Measurements from ENCODE around the gene FBXO17.

DNA sequence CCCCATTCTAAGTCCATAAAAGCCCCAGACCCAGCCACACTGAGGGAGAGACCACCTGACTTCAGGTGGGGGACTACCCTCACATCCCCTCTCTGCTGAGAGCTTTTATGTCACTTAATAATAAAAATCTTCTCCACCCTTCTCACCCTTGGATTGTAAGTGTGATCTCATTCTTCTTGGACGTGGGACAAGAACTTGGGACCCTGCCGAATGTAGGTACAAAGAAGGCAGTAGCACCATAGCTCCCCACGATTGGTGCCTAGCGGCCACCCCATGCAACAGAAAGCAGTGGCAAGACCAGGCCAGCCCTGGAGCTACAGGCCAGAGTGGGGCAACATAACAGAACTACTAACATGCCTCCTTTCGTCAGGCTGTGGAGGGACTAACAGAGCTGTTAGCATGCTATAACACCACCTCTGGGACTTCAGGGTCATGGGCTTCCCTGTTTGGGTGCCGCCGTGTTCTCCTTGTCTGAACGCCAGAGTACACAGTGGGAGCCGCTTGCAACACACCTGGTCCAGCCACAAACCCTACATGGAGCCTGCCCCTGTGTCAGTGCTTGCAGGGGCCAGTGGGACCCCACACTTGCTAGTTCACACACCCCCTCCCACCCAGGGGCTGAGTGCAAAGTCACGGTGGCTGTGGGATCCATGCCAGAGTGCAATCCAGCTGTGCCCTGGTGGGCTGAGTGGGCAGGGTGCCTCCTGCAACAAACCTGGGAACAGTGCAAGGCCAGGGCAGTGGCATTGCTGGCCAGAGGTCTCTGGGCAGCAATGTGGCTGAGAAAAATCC lies 5.2 kb upstream of the FBXO17 start:
- TF ChIP-seq, protein P1, sequence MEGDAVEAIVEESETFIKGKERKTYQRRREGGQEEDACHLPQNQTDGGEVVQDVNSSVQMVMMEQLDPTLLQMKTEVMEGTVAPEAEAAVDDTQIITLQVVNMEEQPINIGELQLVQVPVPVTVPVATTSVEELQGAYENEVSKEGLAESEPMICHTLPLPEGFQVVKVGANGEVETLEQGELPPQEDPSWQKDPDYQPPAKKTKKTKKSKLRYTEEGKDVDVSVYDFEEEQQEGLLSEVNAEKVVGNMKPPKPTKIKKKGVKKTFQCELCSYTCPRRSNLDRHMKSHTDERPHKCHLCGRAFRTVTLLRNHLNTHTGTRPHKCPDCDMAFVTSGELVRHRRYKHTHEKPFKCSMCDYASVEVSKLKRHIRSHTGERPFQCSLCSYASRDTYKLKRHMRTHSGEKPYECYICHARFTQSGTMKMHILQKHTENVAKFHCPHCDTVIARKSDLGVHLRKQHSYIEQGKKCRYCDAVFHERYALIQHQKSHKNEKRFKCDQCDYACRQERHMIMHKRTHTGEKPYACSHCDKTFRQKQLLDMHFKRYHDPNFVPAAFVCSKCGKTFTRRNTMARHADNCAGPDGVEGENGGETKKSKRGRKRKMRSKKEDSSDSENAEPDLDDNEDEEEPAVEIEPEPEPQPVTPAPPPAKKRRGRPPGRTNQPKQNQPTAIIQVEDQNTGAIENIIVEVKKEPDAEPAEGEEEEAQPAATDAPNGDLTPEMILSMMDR (IDR thresholded peaks at IDR 0.05), result no peak
- TF ChIP-seq EZH2 (IDR thresholded peaks at IDR 0.05; ENCODE audit: borderline replicate concordance, insufficient read depth, low read depth, low read length, poor library complexity, severe bottlenecking), result no peak

Data from B cell (primary cell).